ENCODE results near the gene CBARP. TPM values are rescaled to one million over a fixed set of nuclear protein-coding genes. Genes with fewer than 3 reads are reported as not detected.

Gene CBARP
- total and polyA plus RNA-seq, 2 donors (not counting 1 experiment from before 2014, with no cell fraction given) = 0.31 to 1.5 TPM

GRCh38 chr19:1255186-1256161, 17.7 kb upstream of the CBARP start:
- no peak for TF ChIP-seq CTCF (conservative IDR thresholded peaks at IDR 0.05 in 1 of 2, IDR thresholded peaks at IDR 0.05 in 1 of 2; ENCODE audit: low read depth in 1 of 2, low read length in 2 of 2)
- TF ChIP-seq EZH2 (IDR thresholded peaks at IDR 0.05; ENCODE audit: low read length, missing control alignments) = no peak
- no peak overlapping the region for H3K4me3 ChIP-seq (replicated peaks in 1 of 4; ENCODE audit: control extremely low read depth in 1 of 4, insufficient read depth in 1 of 4, low read depth in 3 of 4, low read length in 4 of 4)
- no peak overlapping the region for H2AFZ ChIP-seq (ENCODE audit: low read length)
- no peaks in the 10 kb centered on the region for H3K27me3 ChIP-seq (ENCODE audit: control insufficient read depth, insufficient read depth, low read length)
- no peak overlapping the region for H3K4me2 ChIP-seq (ENCODE audit: extremely low read depth, insufficient read depth, low read length)
- peaks cover 66% of the 10 kb centered on the region for H3K79me2 ChIP-seq (ENCODE audit: control insufficient read depth, insufficient read depth, low read length)
- no peaks in the 10 kb centered on the region for H4K20me1 ChIP-seq (ENCODE audit: control insufficient read depth, extremely low read depth, insufficient read depth, low read length)
- peak overlapping the region; percentile 97 for H3K27ac ChIP-seq (ENCODE audit: insufficient read depth, low read length)
- no peak for DNase-seq (ENCODE audit: low read depth in 2 of 2)
- H3K9ac ChIP-seq (ENCODE audit: insufficient read depth, low read length) = no peak overlapping the region
- peaks cover 44% of the 10 kb centered on the region for H3K4me1 ChIP-seq (ENCODE audit: control insufficient read depth, extremely low read depth, insufficient read depth, low read length)
- H3K9me3 ChIP-seq (ENCODE audit: control insufficient read depth, insufficient read depth, low read depth, low read length) = no peaks in the 10 kb centered on the region
- peaks cover 51% of the 10 kb centered on the region for H3K36me3 ChIP-seq (ENCODE audit: control insufficient read depth, insufficient read depth, low read length)

- Histone ChIP-seq H3K27ac (ENCODE audit: insufficient read depth, low read length) (peak overlapping the region; percentile 97), H4K20me1 (ENCODE audit: control insufficient read depth, extremely low read depth, insufficient read depth, low read length) (no peaks in the 10 kb centered on the region), H3K27me3 (ENCODE audit: control insufficient read depth, insufficient read depth, low read length) (no peaks in the 10 kb centered on the region), H3K4me3 (replicated peaks in 1 of 4; ENCODE audit: control extremely low read depth in 1 of 4, insufficient read depth in 1 of 4, low read depth in 3 of 4, low read length in 4 of 4) (peak overlapping the region in 3 of 4 experiments; percentile 28 to 45 (median 35)), H3K9ac (ENCODE audit: insufficient read depth, low read length) (peak overlapping the region; percentile 88), H3K4me2 (ENCODE audit: extremely low read depth, insufficient read depth, low read length) (peak overlapping the region; percentile 82), H3K36me3 (ENCODE audit: control insufficient read depth, insufficient read depth, low read length) (peaks cover 51% of the 10 kb centered on the region), H3K4me1 (ENCODE audit: control insufficient read depth, extremely low read depth, insufficient read depth, low read length) (peaks cover 39% of the 10 kb centered on the region), H3K9me3 (ENCODE audit: control insufficient read depth, insufficient read depth, low read depth, low read length) (no peaks in the 10 kb centered on the region), H2AFZ (ENCODE audit: low read length) (no peak overlapping the region), H3K79me2 (ENCODE audit: control insufficient read depth, insufficient read depth, low read length) (peaks cover 73% of the 10 kb centered on the region)
- TF ChIP-seq EZH2 (IDR thresholded peaks at IDR 0.05; ENCODE audit: low read length, missing control alignments) (no peak), CTCF (conservative IDR thresholded peaks at IDR 0.05 in 1 of 2, IDR thresholded peaks at IDR 0.05 in 1 of 2; ENCODE audit: low read depth in 1 of 2, low read length in 2 of 2) (no peak)
- no peak for DNase-seq (ENCODE audit: low read depth in 2 of 2)
Measured at GRCh38 chr19:1254530-1255185, 16.9 kb upstream of the CBARP start.

GRCh38 chr19:1254081-1254527, 16.3 kb upstream of the CBARP start:
- Histone ChIP-seq H3K9me3 (ENCODE audit: control insufficient read depth, insufficient read depth, low read depth, low read length) (no peaks in the 10 kb centered on the region), H3K9ac (ENCODE audit: insufficient read depth, low read length) (peak overlapping the region; percentile 88), H3K4me1 (ENCODE audit: control insufficient read depth, extremely low read depth, insufficient read depth, low read length) (peaks cover 34% of the 10 kb centered on the region), H3K4me2 (ENCODE audit: extremely low read depth, insufficient read depth, low read length) (peak overlapping the region; percentile 82), H3K4me3 (replicated peaks in 1 of 4; ENCODE audit: control extremely low read depth in 1 of 4, insufficient read depth in 1 of 4, low read depth in 3 of 4, low read length in 4 of 4) (peak overlapping the region in 3 of 4 experiments; percentile 45 to 95 (median 64)), H4K20me1 (ENCODE audit: control insufficient read depth, extremely low read depth, insufficient read depth, low read length) (no peaks in the 10 kb centered on the region), H3K27ac (ENCODE audit: insufficient read depth, low read length) (peak overlapping the region; percentile 97), H3K36me3 (ENCODE audit: control insufficient read depth, insufficient read depth, low read length) (peaks cover 51% of the 10 kb centered on the region), H3K27me3 (ENCODE audit: control insufficient read depth, insufficient read depth, low read length) (no peaks in the 10 kb centered on the region), H3K79me2 (ENCODE audit: control insufficient read depth, insufficient read depth, low read length) (peaks cover 73% of the 10 kb centered on the region), H2AFZ (ENCODE audit: low read length) (no peak overlapping the region)
- DNase-seq (ENCODE audit: low read depth in 2 of 2) = no peak
- TF ChIP-seq EZH2 (IDR thresholded peaks at IDR 0.05; ENCODE audit: low read length, missing control alignments) (no peak), CTCF (conservative IDR thresholded peaks at IDR 0.05 in 1 of 2, IDR thresholded peaks at IDR 0.05 in 1 of 2; ENCODE audit: low read depth in 1 of 2, low read length in 2 of 2) (no peak)
